GM21447 (cell line): Measurements from ENCODE around the gene MYL11.
A peak's percentile ranks its signal among the peaks of the same experiment; 100 is the strongest.

Experiments
- ATAC-seq: cut with Tn5 transposase; IDR thresholded peaks from one replicate; pipeline ENCODE4 v1.9.1; 2021; ENCODE audit not compliant: unreplicated experiment

The MYL11 gene

GRCh38 chr16:30353438-30354129, 21.0 kb upstream of the MYL11 start:
- no peak for ATAC-seq

GRCh38 chr16:30354423-30355143, 20.0 kb upstream of the MYL11 start:
- ATAC-seq = peak; percentile 9

- peak; percentile 57 for ATAC-seq
Measured at GRCh38 chr16:30355144-30355953, 19.3 kb upstream of the MYL11 start, which contains the start of gene CD2BP2. Gene CD2BP2 (minus strand): TSS chr16:30355308. CDS start chr16:30354681, 627 bp downstream.

- ATAC-seq = no peak
Measured at GRCh38 chr16:30355954-30356308, 18.7 kb upstream of the MYL11 start.

GRCh38 chr16:30356401-30357084, 18.1 kb upstream of the MYL11 start:
- ATAC-seq = no peak

- no peak for ATAC-seq
Measured at GRCh38 chr16:30357085-30357714, 17.4 kb upstream of the MYL11 start.

GRCh38 chr16:30357715-30358576, 16.7 kb upstream of the MYL11 start:
- no peak for ATAC-seq

GRCh38 chr16:30358577-30358936, 16.0 kb upstream of the MYL11 start:
- ATAC-seq = no peak

- no peak for ATAC-seq
Measured at GRCh38 chr16:30358990-30359870, 15.4 kb upstream of the MYL11 start.

- ATAC-seq = no peak
Measured at GRCh38 chr16:30359871-30360170, 14.8 kb upstream of the MYL11 start.

GRCh38 chr16:30361180-30361579, 13.4 kb upstream of the MYL11 start:
- ATAC-seq = no peak

- no peak for ATAC-seq
Measured at GRCh38 chr16:30365200-30365599, 9.4 kb upstream of the MYL11 start.

GRCh38 chr16:30366511-30366910, 8.1 kb upstream of the MYL11 start:
- no peak for ATAC-seq

GRCh38 chr16:30367349-30368009, 7.1 kb upstream of the MYL11 start:
- ATAC-seq = no peak

GRCh38 chr16:30368122-30368791, 6.3 kb upstream of the MYL11 start:
- no peak for ATAC-seq

- ATAC-seq = no peak
Measured at GRCh38 chr16:30368792-30369090, 5.9 kb upstream of the MYL11 start.

- no peak for ATAC-seq
Measured at GRCh38 chr16:30369091-30369937, 5.3 kb upstream of the MYL11 start.
